ENCODE data around the gene ANKMY2.

- TF ChIP-seq CTCF (conservative IDR thresholded peaks at IDR 0.05) (no peak), EZH2 (IDR thresholded peaks at IDR 0.05; ENCODE audit: low read depth) (no peak)
Observed at GRCh38 chr7:16677978-16678494, 32.5 kb upstream of the ANKMY2 start.
